Mucosa of stomach (tissue), 1 donor: Measurements from ENCODE around the gene TBXA2R.

ENCODE experiments used
- H3K27me3 ChIP-seq: one replicate; pipeline ENCODE4 v1.7.0; 2013; ENCODE audit warnings: mild to moderate bottlenecking, low read length; ENCODE audit not compliant: control insufficient read depth, insufficient read depth
- H3K36me3 ChIP-seq: one replicate; pipeline ENCODE4 v1.7.0; 2013; ENCODE audit warnings: low read length; ENCODE audit not compliant: control insufficient read depth, insufficient read depth
- H3K4me1 ChIP-seq: one replicate; pipeline ENCODE4 v1.7.0; 2013; ENCODE audit warnings: mild to moderate bottlenecking, low read length; ENCODE audit not compliant: control insufficient read depth, insufficient read depth
- H3K4me3 ChIP-seq: one replicate; pipeline ENCODE4 v1.7.0; 2013; ENCODE audit warnings: low read length
- H3K9ac ChIP-seq: one replicate; pipeline ENCODE4 v1.7.0; 2013; ENCODE audit warnings: mild to moderate bottlenecking, low read length, moderate library complexity
- H3K9me3 ChIP-seq: one replicate; pipeline ENCODE4 v1.7.0; 2013; ENCODE audit warnings: mild to moderate bottlenecking, low read length, moderate library complexity; ENCODE audit not compliant: control insufficient read depth
- donor health status: Pancreatic carcinoma.

TBXA2R gene

DNA sequence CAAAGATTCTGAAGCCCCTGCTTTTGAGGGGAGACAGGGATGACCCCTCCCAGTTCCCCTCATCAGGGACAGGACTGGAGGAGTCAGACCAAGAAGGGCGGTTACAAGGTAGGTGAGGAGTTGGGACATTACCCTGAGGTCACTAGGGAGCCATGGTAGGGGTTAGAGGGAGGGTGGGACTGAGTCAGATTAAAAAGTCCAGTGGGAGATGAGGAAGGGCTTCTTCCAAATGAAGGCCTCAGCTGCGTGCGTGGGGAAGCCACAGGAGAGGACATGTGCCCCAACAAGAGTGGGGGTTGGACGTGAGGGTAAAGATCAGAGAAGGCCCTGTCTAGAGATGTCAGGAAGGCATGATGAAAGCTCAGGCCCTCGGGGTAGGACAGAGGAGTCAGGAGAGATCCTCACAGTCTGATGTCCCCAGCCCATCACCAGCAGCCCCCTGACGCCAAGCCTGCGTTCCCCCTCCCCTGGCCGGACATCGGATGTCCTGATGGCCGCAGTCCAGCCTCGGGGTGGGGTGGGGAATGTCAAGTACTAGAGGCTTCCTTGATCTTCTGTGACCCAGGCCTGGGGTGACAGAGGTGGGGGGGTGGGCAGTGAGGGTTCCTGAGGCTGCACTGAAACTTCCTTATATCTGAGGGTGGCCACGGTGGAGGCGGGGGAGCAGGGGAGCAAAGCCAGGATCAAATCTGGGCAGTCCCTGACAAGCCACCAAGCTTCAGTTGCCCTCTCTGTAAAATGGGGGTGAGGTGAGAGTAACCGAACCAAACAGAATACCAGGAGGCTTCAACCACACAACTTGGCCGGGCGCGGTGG, 42.8 kb downstream of the TBXA2R start:
- Histone ChIP-seq H3K4me3 (no peak overlapping the region), H3K27me3 (no peaks in the 10 kb centered on the region), H3K36me3 (no peaks in the 10 kb centered on the region), H3K4me1 (no peaks in the 10 kb centered on the region), H3K9ac (no peak overlapping the region), H3K9me3 (no peaks in the 10 kb centered on the region)

DNA sequence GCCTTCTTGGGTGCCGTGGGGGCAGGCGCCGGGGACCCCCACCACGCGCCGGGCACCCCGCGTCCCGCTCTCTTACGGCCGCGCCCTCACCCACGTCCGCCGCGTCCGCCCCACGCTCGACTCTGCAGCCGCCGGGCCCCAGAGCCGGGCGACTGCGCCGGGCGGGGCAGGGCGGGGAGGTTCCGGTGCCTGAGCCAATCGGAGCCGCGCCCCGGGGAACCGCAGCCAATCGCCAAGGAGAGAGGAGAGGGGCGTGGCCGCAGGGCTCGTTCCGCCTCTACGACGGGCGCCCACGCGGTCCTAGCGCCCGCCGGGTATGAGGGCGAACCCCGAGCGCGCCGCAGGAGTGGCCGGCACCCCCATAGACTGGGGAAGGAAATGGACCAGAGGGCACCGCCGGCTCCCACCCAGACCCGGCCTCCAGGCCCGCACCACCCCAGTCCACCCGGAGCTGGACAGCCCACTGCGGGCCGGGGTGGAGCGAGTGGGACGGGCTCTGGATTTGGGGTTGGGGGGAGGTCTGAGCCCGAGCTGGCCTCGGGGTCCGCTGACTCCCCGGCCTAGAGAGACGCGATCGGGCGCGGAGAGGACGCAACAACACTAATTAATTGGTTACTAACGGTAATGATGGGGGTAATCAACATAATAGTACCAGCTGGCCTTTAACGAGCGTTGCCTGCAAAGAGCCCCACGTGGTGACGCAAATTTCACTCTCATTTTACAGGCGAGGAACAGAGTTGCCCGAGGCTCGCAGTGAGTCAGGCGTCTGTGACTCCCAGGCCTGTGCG, 49.0 kb downstream of the TBXA2R start, which contains the start of gene MFSD12:
MFSD12 (minus strand) TSS at position 126 of the 788 bp plus-strand sequence. CDS start 183 bp downstream, outside the sequence.
- H3K4me3 ChIP-seq: peak within 1 kb of the TSS; percentile 47
- H3K9ac ChIP-seq: peak within 1 kb of the TSS; percentile 78
- H3K27me3 ChIP-seq: no peaks in the 10 kb centered on the region
- peaks cover 19% of the 10 kb centered on the region for H3K4me1 ChIP-seq
- no peaks in the 10 kb centered on the region for H3K9me3 ChIP-seq
- H3K36me3 ChIP-seq: no peaks in the 10 kb centered on the region

DNA sequence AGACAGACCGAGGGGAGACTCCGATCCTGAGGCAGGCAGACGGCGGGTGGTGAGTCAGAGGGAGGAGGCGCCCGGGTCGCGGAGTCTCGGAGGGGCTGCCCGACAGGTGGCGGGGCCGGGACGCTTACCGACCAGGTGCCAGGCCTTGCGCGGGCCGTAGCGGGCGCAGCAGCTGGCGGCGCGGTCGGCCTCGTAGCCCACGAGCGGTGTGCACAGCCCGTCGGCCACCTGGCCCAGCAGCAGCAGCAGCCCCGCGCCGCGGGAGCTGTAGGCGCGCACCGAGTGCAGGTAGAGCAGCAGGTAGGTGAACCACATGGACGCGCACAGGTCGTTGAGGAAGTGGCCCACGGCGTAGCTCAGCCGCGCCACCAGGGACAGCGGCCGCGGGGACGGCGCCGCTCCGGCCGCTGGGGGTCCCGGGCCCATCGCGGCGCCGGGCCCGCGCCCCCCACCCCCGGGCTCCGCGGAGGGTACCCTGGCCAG, 49.7 kb downstream of the TBXA2R start:
- Histone ChIP-seq H3K27me3 (no peaks in the 10 kb centered on the region), H3K4me1 (peaks cover 19% of the 10 kb centered on the region), H3K9me3 (no peaks in the 10 kb centered on the region), H3K9ac (peak overlapping the region; percentile 78), H3K36me3 (no peaks in the 10 kb centered on the region), H3K4me3 (peak overlapping the region; percentile 36)

DNA sequence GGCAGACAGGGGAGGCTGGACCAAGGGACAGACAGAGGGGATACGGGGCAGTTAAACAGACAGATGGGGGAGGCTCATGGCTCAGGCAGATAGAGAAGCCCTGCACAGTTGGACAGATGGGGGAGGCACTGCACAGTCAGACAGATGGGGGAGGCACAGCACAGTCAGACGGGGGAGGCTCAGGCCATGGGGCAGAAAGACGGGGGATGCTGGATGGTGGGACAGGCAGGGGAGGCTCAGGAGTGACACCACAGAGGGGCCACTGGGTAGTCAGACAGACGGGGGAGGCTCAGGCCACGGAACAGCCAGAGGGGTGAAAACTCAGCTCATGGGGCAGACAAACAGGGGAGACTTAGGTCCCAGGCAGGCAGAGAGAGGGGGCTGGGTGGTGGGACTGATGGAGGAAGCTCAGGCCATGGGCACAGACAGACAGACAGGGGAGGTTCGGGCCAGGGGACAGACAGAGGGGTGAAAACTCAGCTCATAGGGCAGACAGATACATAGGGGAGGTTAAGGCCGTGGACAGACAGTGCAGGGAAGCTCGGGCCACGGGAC, 50.2 kb downstream of the TBXA2R start:
- Histone ChIP-seq H3K4me1 (peaks cover 19% of the 10 kb centered on the region), H3K36me3 (no peaks in the 10 kb centered on the region), H3K9me3 (no peaks in the 10 kb centered on the region)

DNA sequence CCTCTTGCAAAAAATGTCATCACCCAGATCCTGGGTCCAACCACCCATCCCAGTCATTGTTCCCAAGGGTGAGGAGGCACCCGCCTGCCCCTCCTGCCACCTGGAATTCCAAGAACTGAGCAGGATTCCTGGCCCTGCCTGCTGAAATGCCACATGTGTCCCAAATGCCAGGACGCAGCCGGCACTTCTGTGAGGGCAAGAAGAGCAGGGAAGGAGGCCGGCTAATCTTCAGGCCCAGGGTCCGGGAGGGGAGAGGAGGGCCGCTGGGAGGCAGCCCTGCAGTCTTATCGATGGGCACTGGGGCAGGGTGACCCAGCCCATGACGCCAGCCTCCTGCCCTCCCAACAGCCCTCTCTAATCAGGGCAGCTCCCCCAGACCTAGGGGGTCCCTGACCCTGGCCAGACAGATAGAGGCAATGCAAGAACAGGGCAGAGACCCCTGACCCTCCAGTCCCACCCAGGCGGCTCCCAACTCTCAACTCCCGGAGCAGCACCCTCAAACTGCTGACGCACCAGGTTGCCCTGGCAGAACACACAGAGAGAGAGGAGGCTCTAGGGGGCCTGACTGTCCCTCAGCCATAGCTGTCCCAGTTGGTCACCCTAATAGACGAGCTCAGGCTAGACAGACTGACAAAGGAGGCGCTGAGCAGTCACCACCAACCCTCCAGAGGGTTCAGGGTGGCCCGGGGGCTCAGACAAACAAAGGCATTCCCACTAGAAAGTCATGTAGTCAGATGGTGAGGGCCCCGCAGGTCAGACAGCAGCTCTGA, 50.8 kb downstream of the TBXA2R start:
- H3K4me1 ChIP-seq: peaks cover 19% of the 10 kb centered on the region
- no peaks in the 10 kb centered on the region for H3K27me3 ChIP-seq
- no peaks in the 10 kb centered on the region for H3K36me3 ChIP-seq
- H3K9me3 ChIP-seq: no peaks in the 10 kb centered on the region
- peak overlapping the region; percentile 78 for H3K9ac ChIP-seq
- H3K4me3 ChIP-seq: no peak overlapping the region

More for the DNA sequence above, 50.2 kb downstream of the TBXA2R start:
- Histone ChIP-seq H3K9ac (peak overlapping the region; percentile 78), H3K4me3 (peak overlapping the region; percentile 36), H3K27me3 (no peaks in the 10 kb centered on the region)

DNA sequence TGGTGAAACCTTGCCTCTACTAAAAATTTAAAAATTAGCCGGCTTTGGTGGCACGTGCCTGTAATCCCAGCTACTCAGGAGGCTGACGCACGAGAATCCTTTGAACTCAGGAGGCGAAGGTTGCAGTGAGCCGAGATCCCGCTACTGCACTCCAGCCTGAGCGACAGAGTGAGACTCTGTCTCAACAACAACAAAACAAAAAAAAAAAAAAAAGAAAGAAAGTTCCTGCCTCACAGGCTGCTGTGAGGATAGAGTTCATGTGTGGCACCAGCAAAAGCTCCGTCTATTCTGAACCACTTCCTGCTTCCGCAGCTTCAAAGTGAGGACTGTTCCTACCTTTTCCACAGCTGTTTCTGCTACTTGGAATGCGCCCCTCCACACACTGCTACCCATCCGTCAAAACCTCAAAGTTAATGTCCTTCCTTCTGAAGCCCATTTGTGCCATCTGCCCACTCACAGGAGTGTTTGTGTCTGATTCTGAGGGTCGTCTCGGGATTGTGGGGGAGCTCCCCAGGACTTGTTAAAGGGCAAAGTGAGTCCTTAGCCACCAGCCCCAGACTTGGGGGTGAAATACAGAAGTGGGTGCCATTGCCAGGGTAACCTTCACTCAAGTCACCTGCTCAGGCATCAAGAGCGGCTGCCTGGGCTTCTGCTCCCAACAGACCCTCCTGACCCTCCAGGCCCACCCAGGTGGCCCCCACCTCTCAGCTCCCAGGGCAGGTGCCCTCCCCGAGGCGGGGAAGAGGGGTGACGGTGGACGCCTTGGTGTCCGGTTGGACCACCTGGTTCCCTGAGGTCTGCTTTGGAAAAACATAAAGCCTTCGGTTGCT, 52.2 kb downstream of the TBXA2R start:
- no peaks in the 10 kb centered on the region for H3K9me3 ChIP-seq
- no peaks in the 10 kb centered on the region for H3K36me3 ChIP-seq
- peaks cover 19% of the 10 kb centered on the region for H3K4me1 ChIP-seq
- H3K4me3 ChIP-seq: no peak overlapping the region
- H3K9ac ChIP-seq: no peak overlapping the region
- H3K27me3 ChIP-seq: no peaks in the 10 kb centered on the region

DNA sequence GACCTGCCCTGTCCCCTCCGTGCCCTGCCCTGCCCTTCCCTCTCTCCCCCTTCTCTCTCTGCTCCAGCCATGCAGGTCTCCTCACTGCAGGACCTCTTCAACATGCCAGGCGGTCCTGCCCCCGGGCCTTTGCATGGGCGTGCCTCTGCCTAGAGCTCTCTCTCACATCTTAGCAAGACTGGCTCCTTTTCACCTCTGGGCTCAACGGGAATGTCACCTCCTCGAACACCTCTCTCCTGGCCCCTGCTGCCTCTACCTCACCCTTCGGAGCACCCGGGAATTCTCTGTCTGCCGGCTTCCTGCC, 54.9 kb downstream of the TBXA2R start:
- peaks cover 12% of the 10 kb centered on the region for H3K4me1 ChIP-seq
- no peaks in the 10 kb centered on the region for H3K27me3 ChIP-seq
- H3K4me3 ChIP-seq: no peak overlapping the region
- H3K9ac ChIP-seq: no peak overlapping the region
- no peaks in the 10 kb centered on the region for H3K9me3 ChIP-seq
- H3K36me3 ChIP-seq: no peaks in the 10 kb centered on the region

DNA sequence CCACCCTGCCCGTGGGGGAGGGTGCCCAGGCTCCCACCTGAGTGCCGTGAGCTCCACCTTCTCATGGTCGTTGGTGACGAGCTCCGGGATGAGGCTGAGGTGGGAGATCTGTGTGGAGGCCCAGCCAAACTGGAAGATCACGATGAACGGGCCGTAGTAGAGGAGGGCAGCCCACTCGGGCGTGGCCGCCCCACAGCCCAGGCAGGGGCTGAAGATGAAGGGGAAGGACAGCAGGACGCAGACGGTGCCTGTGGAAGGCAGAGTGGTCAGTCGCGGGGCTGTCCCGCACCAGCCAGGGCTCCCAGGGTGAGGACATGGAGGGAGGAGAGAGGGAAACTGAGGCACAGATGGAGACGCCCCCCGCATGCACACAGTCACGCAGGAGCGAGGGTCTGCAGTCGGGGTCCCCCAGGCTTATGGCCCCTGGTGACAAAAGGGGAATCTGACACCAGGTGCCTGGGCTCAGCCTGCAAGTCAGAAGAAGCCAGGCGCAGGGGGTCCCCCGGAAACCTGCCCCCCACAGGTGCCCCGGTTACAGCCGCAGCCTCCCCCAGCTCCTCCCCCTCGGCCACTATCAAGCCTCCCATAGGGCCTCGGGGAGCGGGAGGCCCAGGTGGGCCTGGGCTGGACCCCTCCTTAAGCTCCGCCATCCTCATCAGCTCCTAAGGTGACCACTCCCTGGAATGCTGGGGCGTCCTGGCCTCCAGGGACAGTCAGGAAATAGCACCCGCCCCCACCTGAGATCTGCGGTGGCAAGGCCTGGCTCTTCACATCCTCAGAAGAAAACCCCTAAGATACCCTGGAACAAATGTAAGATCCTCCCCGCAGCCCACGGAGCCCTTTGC, 55.5 kb downstream of the TBXA2R start:
- Histone ChIP-seq H3K9ac (no peak overlapping the region), H3K4me3 (no peak overlapping the region), H3K27me3 (no peaks in the 10 kb centered on the region), H3K36me3 (no peaks in the 10 kb centered on the region), H3K9me3 (no peaks in the 10 kb centered on the region), H3K4me1 (peaks cover 7% of the 10 kb centered on the region)

DNA sequence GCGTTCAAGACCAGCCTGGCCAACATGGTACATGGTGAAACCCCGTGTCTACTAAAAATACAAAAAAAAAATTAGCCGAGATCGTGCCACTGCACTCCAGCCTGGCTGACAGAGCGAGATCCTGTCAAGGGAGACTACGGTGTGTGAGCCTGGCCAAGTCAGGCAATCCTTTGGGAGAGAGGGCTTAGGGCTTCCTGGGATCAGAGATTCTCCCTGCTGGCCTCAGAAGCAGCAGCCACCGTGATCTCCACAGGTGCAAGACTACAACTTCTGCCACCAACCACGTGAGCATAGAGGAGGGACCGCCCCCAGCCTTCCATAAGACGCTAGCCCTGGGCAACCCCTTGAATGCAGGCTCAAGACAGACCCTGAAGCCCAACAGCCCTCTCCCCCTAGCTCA, 56.9 kb downstream of the TBXA2R start:
- no peaks in the 10 kb centered on the region for H3K36me3 ChIP-seq
- no peaks in the 10 kb centered on the region for H3K9me3 ChIP-seq
- H3K27me3 ChIP-seq: no peaks in the 10 kb centered on the region
- H3K4me3 ChIP-seq: no peak overlapping the region
- no peak overlapping the region for H3K9ac ChIP-seq
- no peaks in the 10 kb centered on the region for H3K4me1 ChIP-seq

DNA sequence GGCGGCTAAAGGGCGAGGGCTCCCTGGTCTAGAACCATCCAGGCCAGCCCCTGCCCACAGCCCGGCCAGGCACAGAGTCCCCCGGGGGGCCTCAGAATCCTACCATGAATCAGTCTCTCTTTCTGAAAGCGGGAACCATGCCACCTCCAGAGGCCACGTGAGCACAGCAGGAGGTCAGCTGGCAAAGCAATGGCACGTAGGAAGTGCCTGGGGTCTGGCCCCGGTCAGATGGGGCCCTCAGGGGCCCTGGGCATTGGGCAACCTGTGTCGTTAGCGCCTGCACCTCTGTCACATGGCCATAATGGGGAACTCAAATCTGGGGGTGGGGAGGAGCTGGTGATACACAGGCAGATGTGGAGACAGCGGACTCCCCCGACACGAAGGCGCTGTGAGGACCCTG, 58.1 kb downstream of the TBXA2R start:
- H3K36me3 ChIP-seq: no peaks in the 10 kb centered on the region
- no peaks in the 10 kb centered on the region for H3K9me3 ChIP-seq
- H3K4me1 ChIP-seq: no peaks in the 10 kb centered on the region
- no peak overlapping the region for H3K9ac ChIP-seq
- H3K4me3 ChIP-seq: no peak overlapping the region
- H3K27me3 ChIP-seq: no peaks in the 10 kb centered on the region
